Activated naive CD4-positive, alpha-beta T cell treated with Interleukin-2 at 50 U/mL for 16 hours (primary cell): Measurements from ENCODE around the gene CABP5.
"Not testable (repeated sequence)": the region's sequence is repeated elsewhere in the genome, so short reads cannot be mapped to it uniquely, and the experiment has no call there.

Experiments
- DNase-seq: peaks from one replicate; pipeline ENCODE4 v3.0.0-alpha.2; 2020

Gene CABP5

GRCh38 chr19:48043675-48044258 is at the start of gene CABP5:
Gene CABP5 (minus strand): TSS chr19:48044079. CDS start chr19:48043922, 157 bp downstream.
- DNase-seq = no peak

DNA sequence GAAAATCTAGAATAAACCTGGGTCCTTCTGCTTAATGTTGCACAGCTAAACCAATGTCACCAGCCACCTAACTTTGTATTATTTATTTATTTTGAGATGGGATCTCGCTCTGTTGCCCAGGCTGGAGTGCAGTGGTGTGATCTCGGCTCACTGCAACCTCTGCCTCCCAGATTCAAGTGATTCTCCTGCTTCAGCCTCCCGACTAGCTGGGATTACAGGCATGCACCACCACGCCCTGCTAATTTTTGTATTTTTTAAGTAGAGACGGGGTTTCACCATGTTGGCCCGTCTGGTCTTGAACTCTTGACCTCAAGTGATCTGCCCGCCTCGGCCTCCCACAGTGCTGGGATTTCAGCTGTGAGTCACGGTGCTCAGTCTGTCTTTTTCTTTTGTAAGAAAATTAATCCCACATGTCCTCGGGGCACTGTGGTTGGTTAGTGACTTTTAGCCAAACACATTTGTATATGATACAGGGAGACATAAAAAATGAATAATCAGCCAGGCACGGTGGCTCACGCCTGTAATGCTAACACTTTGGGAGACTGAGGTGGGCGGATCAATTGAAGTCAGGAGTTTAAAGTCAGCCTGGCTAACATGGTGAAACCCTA is 47.3 kb upstream of the CABP5 start:
- DNase-seq = not testable (repeated sequence)

DNA sequence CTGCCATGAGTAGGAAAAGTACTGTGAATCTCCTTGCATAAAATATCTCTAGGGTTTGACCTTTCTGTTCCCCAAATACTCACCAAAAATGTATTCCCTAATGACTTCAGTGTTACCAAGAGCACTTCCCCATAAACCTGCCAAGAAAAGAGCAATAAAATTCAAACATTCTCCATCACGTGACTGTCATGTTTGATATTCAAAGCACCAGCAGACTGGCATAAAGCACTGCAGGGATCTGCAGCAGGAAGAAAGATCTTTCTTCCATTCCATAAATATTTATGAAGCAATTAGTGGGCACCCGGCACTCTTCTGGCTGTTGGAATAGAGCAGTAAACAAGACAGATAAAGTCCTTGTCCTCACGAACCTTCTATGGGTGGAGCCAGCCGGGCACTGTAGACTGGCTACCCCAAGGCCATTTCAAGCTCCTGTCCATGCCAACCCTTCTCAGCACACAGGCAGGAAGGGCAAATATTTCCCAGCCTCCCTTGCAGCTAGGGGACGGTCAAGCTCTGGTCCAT is 46.5 kb upstream of the CABP5 start:
- no peak for DNase-seq

GRCh38 chr19:48088991-48089390 is 45.1 kb upstream of the CABP5 start:
- not testable (repeated sequence) for DNase-seq

DNA sequence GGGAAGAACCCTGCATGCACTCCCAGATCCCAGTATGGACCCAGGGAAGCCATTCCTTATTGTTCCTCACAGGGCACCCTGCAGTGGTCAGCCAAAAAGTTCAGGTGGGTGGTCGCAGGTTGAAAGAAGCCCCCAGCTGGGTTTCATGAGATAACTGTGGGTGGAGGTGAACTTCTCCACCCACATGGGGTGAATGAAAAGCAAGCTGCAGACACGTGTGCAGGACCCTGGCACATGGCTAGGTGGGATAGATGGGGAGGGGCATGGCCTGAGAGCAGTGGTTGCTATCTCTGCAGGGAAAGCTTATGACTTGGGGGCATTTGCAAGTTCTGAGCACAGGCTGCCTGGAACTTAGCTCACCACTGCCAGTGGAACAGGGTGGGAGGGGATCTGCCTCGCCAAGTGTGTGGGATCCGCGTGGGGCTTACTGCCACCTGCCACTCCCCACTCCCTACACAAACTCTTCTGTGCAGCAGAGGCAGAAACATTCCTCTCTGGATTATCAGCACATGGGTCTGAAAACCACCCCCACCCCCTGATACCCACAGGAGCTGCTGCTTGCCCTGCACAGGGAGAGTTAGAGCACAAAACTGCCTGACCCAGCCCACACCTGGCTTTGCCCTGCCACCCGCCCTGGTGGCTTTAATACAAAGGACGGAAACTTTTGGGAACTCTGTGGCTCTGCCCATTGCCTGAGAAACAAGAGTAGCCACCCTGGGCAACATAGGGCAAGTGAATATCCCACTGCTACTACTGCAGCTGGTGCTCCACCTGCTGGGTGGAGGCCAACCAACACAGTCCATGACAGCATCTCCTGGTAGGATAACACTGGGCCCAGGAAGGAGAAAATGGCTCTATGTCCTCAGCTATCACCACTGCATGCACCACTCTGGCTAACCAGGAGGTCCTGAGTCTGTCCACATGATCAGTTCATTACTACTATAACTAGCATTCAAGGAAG is 42.3 kb upstream of the CABP5 start:
- no peak for DNase-seq

GRCh38 chr19:48085076-48085475 is 41.2 kb upstream of the CABP5 start:
- DNase-seq = no peak

- no peak for DNase-seq
Measured at GRCh38 chr19:48081106-48081505, 37.2 kb upstream of the CABP5 start.

DNA sequence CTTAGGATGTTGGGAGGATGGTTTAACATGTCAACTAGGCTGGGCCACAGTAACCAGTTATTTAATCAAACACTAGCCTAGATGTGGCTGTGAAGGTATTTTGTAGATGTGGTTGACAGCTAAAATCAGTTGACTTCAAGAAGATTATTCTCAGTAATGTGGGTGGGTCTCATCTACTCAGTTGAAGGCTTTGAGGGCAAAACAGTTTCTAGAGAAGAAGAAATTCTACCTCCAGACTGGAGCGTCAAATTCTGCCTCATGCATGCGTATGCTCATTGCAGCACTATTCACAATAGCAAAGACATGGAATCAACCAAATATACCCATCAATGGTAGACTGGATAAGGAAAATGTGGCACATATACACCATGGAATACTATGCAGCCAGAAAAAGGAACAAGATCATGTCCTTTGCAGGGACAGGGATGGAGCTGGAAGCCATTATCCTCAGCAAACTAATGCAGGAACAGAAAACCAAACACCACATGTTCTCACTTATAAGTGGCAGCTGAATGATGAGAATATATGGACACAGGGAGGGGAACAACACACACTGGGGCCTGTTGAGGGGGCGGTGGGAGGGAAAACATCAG is 26.4 kb upstream of the CABP5 start:
- DNase-seq = not testable (repeated sequence)

GRCh38 chr19:48069435-48069834 is 25.6 kb upstream of the CABP5 start:
- DNase-seq = no peak

- DNase-seq = no peak
Measured at GRCh38 chr19:48064509-48064908, 20.6 kb upstream of the CABP5 start.

- no peak for DNase-seq
Measured at GRCh38 chr19:48061401-48062344, 17.8 kb upstream of the CABP5 start.

- DNase-seq = no peak
Measured at GRCh38 chr19:48060381-48060780, 16.5 kb upstream of the CABP5 start.

GRCh38 chr19:48059331-48059730 is 15.5 kb upstream of the CABP5 start:
- DNase-seq = no peak

DNA sequence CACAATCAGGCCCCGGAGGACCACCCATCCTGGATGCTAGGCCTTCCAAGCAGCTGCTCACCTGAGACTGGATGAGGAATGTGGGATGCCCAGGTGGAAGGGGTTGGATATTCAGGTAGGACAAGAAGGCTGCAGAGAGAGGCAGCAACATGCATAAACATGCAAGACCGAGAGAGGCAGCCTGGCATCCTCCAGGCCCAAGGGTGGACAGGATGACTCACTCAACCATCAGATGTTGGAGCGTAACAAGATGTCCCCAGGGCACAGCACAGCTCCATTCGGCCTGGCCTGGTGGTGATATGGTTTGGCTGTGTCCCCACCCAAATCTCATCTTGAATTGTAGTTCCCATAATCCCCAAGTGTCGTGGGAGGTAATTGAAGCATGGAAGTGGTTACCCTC is 10.0 kb upstream of the CABP5 start:
- no peak for DNase-seq

GRCh38 chr19:48053076-48053475 is 9.2 kb upstream of the CABP5 start:
- DNase-seq = no peak

- DNase-seq = no peak
Measured at GRCh38 chr19:48051335-48052033, 7.6 kb upstream of the CABP5 start.

DNA sequence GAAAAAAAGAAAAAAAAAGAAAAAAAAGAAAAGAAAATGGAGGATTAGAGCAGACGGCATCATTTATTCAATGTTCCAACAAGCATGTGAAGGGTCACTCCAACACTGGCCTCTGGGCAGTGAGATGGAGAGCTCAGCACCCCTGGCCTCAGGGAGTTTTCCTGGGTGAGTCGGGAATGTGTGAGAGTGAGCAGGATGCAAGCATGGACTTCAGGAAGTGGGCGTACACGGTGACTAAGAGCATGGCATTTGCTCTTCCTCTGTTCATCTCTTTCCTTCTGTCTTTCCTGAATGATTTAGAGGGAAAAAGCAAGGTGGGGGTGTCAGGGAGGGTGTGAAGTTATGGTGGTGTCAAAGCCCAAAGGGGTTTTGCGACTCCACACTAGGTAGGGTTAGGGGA is 682 bp upstream of the CABP5 start:
- no peak for DNase-seq

DNA sequence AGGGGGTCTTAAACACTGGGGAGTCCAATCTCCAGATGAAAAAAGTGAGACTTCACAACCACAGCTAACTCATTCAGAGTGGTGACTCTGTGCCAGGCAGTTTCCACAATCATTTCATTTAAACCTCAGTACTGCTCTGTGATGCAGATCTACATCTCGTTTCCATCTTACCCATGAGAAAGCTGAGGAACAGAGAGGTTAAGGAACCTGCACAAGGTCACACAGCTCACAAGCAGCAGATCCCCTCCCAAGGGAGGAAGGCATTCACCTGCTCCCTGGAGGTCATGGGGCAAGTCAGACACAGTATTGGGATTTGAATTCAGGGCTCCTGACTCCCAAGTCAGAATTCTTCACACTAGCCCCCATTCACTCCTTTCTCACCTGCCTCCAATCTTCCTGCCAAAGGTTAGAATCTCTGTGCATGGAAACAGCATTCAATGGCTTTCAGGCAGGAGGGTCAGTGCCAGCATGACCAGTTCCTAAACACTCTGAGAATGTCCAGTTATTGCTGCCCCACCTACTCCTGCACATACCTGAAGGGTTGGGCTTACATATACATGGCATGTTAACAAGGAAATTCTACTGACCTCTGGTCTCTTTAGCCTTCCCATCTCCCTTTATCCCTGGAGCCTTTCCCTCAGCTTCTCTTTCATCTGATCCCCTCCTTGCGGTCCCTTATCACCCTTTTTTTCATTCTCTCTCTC is 1.9 kb downstream of the CABP5 start:
- no peak for DNase-seq

GRCh38 chr19:48036765-48037164 is 7.1 kb downstream of the CABP5 start:
- DNase-seq = no peak

- DNase-seq = no peak
Measured at GRCh38 chr19:48033604-48034003, 10.3 kb downstream of the CABP5 start.

DNA sequence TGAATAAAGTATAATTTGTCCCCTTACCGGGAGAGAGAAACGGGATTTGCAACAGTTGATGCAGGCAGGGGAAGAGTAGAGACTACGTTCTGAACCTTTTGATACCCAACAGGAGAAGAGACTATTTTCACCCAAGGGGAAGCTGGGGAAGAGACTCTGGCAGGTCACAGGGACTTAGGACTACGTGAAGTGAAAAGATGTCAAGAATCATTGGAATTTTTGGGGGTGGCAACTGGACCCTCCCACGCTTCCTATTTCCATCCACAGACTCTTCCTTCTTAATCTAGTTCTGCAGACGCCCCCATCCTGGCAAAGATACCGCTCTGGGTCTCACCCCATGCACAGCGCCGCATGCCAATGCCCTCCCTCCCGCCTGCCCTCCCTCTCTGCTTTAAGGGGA is 13.8 kb downstream of the CABP5 start:
- DNase-seq = no peak
